HG03139 (cell line): ENCODE measurements around the gene SLC26A1.

Experiments used
- ATAC-seq: cut with Tn5 transposase; IDR thresholded peaks from one replicate; pipeline ENCODE4 v1.9.1; 2021; ENCODE audit not compliant: unreplicated experiment

The SLC26A1 gene

DNA sequence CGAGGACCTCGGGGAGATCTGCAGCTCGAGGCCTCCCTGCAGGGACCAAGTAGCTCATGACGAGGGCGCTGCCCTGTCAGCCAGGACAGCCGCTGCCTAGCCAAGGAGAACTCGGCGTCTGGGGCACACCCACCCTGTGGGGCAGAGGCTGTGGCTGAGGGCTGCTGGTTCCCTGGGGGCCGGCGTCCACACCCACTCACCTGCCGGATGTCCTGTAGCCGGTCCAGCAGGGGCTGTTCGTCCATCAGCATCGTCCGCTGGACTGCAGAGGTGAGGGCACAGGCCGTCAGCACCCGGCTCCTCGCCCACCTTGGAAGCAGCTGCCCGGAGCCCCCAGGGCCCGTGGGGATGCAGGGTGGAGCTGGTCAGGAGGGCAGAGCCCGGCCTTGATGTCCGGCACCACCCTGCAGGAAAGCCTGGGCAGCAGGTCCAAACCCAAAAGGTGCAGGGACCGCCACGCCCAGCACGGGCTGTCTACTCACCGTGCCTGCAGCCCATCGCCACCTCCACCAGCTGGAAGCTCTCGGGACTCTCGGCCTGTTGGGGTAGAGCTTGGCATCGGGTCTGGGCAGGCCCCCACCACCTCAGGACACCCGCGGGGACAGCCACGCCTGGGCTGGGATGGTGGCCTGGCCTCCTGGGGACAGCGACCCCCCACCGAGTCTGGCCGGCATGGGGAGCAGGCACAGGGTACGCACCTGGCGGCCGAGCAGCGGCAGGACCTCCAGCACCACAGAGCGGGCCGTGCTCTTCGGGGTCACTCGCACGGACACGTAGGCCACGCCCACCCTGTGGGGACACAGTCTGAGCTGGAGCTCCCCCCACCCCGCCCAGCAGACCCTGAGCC lies 26.7 kb downstream of the SLC26A1 start:
- no peak for ATAC-seq

DNA sequence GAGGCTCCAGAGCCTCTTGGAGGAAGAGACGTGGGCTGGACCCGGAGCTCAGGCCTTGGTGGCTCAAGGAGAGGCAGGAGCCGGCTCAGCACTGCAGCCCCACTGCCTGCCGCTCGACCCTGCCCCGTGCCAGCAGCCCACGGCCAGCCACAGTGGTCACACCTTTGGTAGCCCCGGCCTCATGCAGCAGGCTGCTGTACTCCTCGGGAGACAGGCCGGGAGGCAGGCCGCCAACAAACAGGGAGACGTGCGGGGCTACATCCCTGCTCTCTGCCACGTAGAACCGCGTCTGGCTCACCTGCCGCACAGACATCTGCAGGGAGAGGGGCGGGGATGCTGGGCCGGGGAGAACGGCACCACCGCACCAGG lies 27.5 kb downstream of the SLC26A1 start:
- ATAC-seq = no peak

DNA sequence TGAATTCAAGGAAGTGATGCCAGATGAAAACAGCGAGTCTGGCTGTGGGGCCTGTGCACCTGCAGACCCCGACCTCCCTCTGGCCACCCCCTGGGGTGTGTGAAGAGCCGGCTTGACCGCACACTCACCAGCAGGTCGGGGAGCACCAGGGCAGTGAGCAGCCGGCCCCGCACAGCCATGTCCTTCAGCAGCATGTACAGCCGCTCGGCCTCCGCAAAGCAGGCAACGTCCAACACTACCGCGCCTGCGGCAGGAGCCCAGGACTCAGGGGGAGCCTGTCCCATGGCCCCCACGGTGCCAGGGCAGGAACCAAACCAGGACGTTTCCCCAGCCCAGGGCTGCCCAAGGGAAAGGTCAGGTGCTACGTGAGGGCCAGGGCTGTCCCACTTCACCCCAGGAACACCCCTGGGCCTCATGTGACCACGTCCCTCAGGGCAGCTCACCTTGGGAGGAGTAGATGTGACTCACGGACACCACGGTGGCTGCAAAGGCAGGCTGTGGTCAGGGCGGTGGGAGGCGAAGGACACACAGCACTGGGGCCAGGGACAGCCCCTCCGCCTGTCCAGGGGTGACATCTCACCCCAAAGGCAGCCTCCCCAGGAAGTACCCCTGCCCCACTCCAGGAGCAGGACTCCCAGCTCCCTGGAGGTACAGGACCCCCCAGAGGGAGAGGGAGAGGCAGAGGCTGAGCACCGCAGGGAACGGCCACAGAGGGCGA lies 28.0 kb downstream of the SLC26A1 start:
- no peak for ATAC-seq

DNA sequence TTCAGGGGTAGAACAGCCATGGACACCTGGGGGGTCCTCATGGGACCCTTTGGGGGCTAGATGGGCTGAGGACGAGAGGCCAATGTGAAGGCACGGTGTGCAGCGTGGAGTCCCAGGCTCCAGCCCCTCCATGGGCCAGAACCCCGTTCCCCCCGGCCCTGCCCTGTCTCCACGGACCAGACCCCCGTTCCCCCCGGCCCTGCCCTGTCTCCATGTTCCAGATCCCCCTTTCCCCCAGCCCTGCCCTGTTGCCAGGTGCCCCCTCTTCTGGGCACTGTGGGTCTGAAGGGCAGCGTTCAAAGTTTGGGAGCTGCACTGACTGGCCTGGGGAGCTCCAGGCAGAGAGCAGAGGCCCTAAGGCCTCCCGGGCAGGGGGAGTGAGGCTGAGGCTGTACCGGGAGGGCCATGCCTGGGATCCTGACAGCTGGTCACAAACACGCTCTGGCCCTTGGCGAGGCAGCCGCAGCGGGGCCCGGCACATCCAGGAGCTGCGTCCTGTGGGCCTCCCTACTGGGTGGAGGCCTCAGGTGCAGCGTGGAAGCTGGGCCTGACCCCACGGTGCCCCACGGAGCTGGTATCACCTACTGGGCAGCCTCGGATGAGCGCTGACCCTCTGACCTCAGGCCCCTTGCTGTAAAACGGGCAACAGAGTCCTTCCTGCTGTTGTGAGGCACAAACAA lies 28.7 kb downstream of the SLC26A1 start:
- ATAC-seq = no peak

DNA sequence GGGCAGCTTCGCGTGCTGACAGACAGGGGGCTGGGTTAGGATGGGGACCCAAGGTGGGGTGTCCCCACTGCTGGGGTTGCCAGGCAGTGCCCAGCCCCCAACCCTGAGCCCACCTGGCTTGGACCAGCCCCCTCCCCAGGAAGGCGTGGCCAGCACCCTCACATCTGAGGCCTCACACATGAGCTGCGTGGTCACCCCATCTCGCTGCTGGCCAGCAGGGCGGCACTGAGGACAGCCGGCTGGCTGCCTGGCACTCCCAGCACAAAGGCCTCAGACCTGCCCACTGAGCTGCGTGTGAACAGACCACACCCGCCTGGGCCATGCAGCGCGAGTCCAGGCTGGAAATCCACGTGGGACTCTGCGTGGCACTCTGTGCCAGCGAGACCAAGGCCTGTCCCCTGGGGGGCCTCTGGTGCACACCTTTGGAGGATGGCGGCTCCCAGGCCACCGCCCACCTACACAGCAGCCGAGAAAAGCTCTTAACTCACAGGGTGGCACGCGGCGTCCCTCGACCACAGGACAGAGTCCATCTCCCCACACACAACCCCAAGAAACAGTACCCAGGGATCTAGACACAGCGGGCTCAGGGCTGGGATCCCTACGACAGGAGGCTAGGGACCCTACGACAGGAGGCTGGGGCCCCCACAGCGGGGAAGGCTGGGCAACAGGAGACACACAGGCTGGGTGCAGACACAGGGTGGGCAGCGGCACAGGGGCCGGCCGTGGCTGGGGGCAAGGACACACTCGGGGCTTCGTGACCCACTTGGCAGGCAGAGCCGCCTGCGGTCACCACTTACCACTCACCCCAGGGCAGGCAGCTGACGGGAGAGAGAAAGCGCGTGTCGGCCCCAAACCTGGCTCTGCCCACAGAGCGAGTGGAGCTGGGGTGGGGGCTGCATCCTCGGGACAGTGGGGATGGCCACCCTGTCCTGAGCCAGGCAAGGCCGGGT lies 29.7 kb downstream of the SLC26A1 start:
- no peak for ATAC-seq

DNA sequence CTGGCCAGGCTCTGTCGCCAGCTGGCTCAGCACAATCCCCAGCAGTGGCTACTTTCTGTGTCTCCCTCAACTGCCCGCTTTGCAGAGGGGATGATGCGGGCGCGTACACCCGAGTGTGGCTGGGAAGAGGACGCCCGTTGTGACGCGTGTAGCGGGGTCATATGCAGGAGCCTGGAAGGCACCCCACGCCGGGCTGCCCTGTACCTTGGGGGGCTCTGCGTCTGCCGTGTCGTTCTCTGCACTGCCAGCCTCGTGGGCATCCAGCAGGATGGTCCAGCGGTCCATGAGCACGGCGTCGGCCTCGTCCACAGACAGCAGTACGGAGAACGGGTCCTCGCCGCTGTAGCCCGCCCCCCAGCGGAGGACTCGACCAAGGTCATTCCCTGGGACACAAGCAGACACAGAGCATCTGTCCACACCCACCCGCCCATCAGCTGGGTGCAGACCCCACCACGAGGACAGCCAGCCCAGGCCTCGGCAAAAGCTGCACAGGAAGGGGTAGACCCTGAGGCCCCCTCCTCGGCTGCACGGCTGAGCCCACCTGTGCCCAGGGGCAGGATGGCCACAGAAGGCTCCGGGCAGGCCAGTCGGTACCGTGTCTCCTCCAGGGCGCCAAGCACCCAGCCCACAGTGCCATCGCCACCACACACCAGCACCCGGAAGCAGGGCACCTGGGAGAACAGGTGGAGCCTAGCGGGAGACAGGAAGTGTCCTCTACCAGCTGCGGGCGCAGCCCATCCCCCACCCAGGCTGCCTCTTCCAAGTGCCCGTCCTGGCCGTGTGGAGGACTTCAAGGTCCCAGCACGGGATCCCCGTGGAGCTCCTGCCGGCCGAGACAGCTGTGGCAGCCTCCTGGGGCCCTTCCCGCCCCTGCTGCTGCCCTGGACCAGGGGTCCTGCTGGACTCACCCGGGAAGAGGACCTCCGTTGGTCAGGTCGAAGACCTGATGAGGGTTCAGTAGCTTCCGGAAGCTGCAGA lies 30.7 kb downstream of the SLC26A1 start:
- ATAC-seq = no peak

DNA sequence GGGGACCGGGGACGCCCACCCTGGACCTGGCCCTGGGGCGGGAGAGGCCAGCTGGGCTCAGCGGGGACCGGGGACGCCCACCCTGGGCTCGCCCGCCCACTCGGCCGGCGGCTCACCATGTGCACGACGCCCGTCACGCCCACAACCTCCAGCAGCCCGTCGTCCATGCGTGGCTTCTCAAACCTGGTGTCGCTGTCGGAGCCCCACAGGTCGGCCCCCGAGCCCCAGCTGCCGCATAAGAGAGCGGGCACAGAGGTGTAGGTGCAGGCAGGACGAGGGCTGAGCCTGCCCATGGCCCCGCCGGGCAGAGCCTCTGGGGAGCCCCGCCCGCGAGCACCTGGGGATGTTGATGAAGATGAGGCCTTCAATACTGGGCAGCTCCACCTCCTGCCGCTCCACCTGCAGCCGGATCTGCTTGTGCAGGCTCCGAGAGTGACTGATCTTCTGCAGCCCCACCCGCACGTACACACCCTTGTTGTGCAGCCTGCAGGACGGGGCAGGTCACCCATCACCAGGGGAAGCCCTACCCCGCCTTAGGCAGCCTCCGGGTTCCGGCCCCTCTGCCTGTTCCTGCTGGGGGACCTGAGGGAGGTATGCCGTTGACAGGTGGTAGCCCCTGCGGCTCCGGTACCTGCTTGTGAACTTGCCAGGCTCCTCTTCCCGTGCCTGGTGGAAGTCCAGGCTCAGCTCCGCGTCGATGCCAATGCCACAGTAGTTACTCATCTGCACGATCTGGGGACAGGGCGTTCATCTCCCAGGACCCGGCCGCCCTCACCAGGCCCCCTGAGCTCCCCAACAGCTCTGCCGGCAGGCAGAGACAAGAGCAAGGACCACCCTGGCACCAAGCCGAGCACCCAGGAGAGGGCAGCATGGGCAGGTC lies 31.6 kb downstream of the SLC26A1 start:
- no peak for ATAC-seq

DNA sequence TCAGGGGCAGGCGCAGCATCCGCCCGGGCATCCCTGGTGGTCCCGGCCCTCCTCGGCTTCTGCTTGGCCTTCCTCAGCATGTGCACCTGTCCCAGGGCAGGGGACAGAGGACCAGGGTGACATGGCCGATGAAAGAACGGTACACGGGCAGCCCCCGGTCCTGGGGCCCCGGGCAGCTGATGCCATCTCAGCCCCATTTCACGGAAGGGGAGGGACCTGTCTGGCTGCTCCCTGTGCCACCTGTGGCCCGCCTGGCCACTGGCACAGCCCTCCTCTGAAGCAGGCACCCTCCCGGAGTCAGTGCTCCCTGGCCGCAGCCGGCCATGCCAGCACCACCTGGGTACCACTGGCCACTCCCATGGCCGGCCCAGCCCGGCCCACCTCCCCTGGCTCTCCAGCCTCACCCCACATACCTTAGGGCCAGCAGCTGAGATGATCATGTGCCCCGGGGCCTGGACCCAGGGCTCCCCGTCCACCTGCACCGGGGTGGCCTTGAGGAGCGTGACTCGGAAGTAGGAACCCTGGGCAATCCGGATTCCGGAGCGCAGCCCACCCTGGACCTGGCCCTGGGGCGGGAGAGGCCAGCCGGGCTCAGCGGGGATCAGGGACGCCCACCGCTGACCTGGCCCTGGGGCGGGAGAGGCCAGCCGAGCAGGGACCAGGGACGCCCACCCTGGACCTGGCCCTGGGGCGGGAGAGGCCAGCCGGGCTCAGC lies 32.4 kb downstream of the SLC26A1 start:
- ATAC-seq = no peak

DNA sequence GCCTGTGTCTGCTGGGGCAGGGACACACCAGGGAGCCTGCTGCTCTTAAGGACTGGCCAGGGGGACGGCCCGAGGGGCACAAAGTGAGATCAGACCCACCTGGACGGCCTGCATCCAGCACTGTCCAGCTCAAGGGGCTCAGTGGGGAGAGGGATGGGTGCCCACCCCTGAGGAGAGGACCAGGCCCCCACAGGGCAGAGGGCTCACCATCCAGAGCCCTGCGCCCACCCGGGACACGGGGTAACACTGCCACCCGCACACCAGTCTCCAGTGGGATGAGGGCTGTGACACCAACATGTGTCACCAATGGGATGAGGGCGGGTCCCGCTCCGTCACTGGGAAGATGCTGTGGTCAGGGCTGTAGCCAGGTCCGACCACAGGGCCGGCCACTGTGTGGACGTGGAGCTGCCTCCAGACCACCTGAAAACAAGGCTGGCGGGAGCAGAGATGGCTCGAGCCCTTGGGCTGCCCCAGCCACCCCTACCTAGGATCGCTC lies 33.0 kb downstream of the SLC26A1 start:
- no peak for ATAC-seq

DNA sequence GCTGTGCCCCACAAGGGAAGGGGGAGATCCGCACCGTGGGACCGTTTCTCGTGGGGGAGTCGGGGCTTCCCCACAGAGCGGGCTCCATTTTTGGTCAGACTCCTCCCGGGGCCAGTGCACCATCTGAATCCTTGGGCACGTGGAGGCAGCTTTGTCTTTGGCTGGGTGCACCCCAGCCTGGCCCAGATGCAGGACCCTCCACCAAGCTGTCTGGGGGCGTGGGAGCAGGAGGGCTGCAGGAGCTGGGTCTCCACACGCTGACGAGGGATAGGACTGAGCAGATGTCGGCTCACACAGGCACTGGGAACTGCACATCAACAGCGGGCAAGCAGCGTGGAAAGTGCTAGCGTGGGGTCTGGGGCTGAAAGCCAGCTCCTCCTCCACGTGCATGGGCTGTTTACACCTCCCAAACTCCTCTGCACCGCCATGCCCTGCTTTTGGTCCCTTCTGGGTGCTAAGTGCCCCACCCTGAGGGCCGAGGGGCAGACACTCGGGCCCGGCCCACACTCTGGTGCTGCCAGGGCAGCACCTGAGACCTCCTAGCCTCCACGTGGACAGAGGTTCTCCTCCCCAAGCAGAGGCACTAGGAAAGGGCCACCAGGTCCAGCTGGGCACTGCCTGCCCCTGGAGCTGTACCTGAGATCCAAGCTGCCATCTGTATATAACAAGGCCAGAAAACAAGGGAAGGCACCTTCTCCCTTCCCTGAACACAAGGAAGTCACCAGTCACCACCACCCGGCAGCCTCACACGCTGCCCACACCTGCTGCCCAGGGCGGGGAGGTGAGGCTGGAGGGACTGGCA lies 33.7 kb downstream of the SLC26A1 start:
- ATAC-seq = no peak

DNA sequence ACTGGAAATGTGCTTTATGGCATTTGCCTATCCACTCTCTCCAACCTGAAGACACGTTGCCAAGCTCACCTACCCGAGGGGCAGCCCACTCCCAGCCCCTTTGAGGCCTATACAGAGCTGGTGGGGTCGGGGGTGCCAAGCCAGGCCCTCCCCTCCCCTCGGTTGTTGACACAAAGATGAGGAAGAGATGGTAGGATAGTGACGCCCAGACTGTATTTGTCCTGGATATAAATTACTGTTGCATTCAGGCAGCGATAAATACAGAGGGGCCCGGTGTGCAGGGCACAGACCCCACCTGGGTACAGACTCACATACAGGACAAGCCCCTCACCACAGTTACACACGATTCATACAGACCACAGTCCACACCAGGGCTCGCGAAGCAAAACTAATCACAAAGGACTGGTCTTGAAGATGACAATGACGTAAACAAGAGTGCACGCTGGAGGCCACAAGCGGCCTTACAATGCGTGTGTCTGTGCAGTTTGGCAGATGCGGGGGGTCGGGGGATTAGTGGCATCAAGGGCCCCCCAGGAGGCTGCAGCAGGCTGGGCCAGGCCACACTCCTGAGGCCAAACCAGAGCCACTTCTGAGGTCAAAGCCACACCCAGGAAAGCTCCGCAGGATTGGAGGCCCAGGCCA lies 34.4 kb downstream of the SLC26A1 start:
- no peak for ATAC-seq

DNA sequence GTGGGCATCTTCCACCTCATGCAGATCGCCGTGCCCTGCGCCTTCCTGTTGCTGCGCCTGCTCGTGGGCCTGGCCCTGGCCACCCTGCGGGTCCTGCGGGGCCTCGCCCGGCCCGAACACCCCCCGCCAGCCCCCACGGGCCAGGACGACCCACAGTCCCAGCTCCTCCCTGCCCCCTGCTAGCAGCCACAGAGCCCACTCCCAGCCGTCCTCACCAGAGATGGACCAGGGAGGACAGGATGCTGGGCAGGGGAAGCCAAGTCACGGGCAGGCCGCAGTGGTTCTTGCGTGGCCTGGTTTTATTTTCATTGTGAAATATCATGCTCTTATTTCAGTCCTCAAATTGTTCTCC lies 34.9 kb downstream of the SLC26A1 start:
- no peak for ATAC-seq

DNA sequence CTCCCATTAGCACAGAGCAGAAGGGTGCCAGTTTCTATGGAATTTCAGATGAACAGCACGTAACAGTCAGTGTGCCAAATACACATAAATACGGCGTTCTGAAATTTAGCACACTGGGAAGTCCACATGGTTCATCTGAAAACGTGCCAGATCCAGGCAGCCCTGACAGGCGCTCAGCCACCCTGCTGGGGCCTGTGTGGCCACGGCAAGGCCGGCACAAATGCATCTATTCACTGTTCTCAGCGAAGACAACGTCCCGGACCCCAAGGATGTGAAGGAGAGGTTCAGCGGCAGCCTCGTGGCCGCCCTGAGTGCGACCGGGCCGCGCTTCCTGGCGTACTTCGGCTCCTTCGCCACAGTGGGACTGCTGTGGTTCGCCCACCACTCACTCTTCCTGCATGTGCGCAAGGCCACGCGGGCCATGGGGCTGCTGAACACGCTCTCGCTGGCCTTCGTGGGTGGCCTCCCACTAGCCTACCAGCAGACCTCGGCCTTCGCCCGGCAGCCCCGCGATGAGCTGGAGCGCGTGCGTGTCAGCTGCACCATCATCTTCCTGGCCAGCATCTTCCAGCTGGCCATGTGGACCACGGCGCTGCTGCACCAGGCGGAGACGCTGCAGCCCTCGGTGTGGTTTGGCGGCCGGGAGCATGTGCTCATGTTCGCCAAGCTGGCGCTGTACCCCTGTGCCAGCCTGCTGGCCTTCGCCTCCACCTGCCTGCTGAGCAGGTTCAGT lies 35.5 kb downstream of the SLC26A1 start:
- no peak for ATAC-seq

DNA sequence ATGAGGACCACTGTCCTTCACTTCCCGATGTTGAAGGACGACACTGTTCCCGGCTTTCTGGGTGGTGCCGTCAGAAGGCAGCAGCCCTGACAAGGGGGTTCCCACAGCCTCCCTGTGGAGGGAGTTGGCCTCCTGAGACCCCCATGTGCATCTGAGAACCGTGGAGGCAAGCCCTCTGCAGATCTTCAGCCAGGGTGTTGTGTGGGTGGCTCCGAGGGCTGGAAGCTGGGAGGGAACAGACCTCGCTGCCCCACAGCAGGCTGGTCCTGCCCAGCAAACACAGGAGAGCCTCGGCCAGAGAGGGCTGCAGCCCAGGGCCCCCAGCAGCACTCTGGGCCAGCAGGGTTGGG lies 36.0 kb downstream of the SLC26A1 start:
- no peak for ATAC-seq

DNA sequence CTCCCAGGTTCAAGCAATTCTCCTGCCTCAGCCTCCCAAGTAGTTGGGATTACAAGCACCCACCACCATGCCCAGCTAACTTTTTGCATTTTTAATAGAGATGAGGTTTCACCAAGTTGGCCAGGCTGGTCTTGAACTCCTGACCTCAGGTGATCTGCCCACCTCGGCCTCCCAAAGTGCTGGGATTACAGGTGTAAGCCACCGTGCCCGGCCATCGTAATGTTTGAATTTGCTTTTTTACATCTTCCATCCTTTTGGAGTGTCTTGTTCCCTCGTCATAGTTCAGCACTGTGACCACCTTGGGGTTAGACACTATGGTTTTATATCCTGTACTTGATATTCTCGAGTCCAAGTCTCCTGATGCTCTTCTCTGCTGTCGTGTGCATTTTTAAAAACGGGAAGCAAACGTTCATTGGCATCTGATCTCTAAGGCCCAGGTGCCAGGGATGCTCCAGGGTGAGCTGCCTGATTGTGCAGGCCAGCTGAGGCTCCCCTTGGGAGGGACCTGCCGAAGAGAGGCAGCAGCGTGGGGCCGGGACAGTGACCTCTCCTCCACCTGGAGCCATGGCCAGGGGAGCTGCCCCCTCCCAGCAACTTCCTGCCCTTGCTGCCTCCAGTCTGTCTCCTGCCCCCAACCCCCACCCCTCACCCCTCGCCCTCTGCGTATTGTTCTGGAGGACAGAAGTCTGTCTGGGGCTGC lies 36.5 kb downstream of the SLC26A1 start:
- ATAC-seq = no peak
